Glutamatergic neuron (in vitro differentiated cells): ENCODE measurements around the gene MBTPS1. TPM values are rescaled to one million over a fixed set of nuclear protein-coding genes. Genes with fewer than 3 reads are reported as not detected.
A peak's percentile ranks its signal among the peaks of the same experiment; 100 is the strongest.

Experiments used
- DNase-seq: peaks from one replicate; pipeline ENCODE4 v3.0.0; 2022
- H3K27ac Mint-ChIP-seq: one replicate; pipeline ENCODE4 v1.8.0; 2020; ENCODE audit warnings: mild to moderate bottlenecking, mixed read lengths, inconsistent platforms; ENCODE audit not compliant: unreplicated experiment
- H3K27me3 Mint-ChIP-seq: one replicate; pipeline ENCODE4 v1.8.0; 2020; ENCODE audit warnings: mild to moderate bottlenecking, moderate library complexity, mixed read lengths, inconsistent platforms; ENCODE audit not compliant: unreplicated experiment
- H3K36me3 Mint-ChIP-seq: one replicate; pipeline ENCODE4 v1.8.0; 2020; ENCODE audit warnings: mild to moderate bottlenecking, mixed read lengths, inconsistent platforms; ENCODE audit not compliant: unreplicated experiment
- H3K4me1 Mint-ChIP-seq: one replicate; pipeline ENCODE4 v1.8.0; 2020; ENCODE audit warnings: mild to moderate bottlenecking, low read depth, mixed read lengths, inconsistent platforms; ENCODE audit not compliant: unreplicated experiment
- H3K4me3 Mint-ChIP-seq: one replicate; pipeline ENCODE4 v1.8.0; 2020; ENCODE audit warnings: mild to moderate bottlenecking, mixed read lengths, inconsistent platforms; ENCODE audit not compliant: unreplicated experiment
- H3K9me3 Mint-ChIP-seq: one replicate; pipeline ENCODE4 v1.8.0; 2020; ENCODE audit warnings: mild to moderate bottlenecking, moderate library complexity, mixed read lengths, inconsistent platforms; ENCODE audit not compliant: unreplicated experiment
- total RNA-seq: library from RNA; stranded (reverse); fragmentation: NEBNext Ultra II Directional; extraction: Animal tissue kit (Norgen Biotek cat#: 25700); gene quantifications from one replicate; pipeline ENCODE4 v1.2.1, GENCODE V29; 2021; ENCODE audit not compliant: unreplicated experiment
- TF ChIP-seq, protein P1 (sequence below): fragments of 200-600 bp; sonication (generic); IDR thresholded peaks from one replicate; pipeline ENCODE4 v1.5.0; 2021; ENCODE audit not compliant: partially characterized antibody, unreplicated experiment

MBTPS1 gene
- total RNA-seq, 1 donor from 2014 or later = 105 TPM

DNA sequence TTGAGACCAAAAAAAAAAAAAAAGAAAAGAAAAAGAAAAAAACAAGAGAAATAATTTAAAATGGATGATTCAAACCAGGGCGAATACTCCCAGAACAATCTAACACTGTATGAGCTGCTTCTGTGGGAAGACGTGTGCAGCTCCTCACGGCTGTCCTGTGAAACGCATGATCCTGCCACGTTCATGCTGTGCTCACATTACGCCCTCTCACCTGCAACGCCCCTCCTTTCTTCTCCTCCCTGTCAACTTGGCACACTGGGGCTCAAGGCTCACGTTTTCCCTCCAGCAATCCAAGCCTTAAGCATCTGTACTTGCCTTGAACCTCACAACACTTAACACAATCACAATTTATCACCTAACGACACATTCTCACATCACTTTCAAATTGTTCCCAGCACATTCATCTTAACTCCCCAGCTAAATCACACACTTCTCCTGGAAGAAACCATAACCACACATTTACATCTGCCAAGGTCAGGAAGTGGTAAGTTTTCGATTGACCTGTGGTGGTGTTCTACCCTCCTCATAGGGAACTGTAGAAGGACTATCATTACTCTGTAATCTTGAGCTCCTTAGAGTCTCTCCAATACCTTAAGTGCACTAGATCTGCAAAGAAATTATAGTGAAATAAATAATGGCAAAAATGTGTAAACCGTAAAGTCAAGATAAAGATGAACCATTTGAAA, 29.1 kb downstream of the MBTPS1 start:
- Mint-ChIP-seq H3K4me3 (peak overlapping the region; percentile 69), H3K27ac (peak overlapping the region; percentile 92), H3K4me1 (peaks cover 56% of the 10 kb centered on the region), H3K9me3 (peaks cover 28% of the 10 kb centered on the region), H3K27me3 (peaks cover 21% of the 10 kb centered on the region), H3K36me3 (no peaks in the 10 kb centered on the region)
- TF ChIP-seq, protein P1, sequence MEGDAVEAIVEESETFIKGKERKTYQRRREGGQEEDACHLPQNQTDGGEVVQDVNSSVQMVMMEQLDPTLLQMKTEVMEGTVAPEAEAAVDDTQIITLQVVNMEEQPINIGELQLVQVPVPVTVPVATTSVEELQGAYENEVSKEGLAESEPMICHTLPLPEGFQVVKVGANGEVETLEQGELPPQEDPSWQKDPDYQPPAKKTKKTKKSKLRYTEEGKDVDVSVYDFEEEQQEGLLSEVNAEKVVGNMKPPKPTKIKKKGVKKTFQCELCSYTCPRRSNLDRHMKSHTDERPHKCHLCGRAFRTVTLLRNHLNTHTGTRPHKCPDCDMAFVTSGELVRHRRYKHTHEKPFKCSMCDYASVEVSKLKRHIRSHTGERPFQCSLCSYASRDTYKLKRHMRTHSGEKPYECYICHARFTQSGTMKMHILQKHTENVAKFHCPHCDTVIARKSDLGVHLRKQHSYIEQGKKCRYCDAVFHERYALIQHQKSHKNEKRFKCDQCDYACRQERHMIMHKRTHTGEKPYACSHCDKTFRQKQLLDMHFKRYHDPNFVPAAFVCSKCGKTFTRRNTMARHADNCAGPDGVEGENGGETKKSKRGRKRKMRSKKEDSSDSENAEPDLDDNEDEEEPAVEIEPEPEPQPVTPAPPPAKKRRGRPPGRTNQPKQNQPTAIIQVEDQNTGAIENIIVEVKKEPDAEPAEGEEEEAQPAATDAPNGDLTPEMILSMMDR = no peak
- no peak for DNase-seq

DNA sequence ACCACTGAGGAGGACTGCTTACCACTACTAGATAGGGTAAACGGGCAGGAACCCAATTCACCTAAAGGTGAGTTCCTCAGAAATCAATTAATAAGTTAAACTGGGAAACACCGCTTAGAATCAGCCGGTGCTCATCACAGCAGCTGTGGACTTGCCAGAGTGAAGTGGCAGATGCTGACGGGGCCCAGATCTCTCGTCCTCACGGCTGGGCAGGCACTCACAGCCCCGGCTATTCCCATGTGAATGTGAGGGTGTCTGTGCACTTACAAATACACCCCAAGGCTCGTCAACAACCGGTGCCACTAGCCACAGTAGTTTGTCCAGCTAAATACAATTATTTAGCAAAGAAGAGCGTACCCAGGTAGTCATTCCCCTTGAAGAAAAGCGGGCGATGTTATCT, 29.7 kb downstream of the MBTPS1 start:
- H3K4me1 Mint-ChIP-seq = peaks cover 53% of the 10 kb centered on the region
- H3K9me3 Mint-ChIP-seq = peaks cover 28% of the 10 kb centered on the region
- H3K27me3 Mint-ChIP-seq = peaks cover 21% of the 10 kb centered on the region
- H3K27ac Mint-ChIP-seq = peak overlapping the region; percentile 92
- DNase-seq = peak; percentile 57
- TF ChIP-seq, protein P1 = no peak
- H3K4me3 Mint-ChIP-seq = peak overlapping the region; percentile 69
- no peaks in the 10 kb centered on the region for H3K36me3 Mint-ChIP-seq

DNA sequence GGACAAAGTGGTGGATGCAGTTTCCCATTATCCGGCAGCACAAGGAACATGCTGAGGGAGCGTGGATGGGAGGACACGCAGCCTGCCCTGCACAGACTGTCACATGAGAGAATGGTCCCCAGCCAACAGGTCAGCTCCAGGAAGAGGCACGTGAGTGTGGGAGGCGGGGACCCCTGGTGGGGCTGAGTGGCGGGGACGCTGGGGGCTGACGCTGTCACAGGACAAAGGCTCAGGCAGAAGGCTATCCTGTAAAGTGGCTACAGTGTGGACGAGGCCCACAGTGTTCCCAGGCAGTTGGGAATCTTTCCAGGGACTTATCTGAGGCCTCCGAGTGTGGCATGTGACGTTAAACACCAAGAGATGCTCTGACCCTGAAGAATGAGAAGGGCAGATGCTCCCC, 30.4 kb downstream of the MBTPS1 start:
- Mint-ChIP-seq H3K27me3 (peaks cover 18% of the 10 kb centered on the region), H3K36me3 (no peaks in the 10 kb centered on the region), H3K4me3 (peak overlapping the region; percentile 54), H3K27ac (peak overlapping the region; percentile 92), H3K4me1 (peaks cover 49% of the 10 kb centered on the region), H3K9me3 (peaks cover 24% of the 10 kb centered on the region)
- DNase-seq = peak; percentile 49
- TF ChIP-seq, protein P1 = no peak

DNA sequence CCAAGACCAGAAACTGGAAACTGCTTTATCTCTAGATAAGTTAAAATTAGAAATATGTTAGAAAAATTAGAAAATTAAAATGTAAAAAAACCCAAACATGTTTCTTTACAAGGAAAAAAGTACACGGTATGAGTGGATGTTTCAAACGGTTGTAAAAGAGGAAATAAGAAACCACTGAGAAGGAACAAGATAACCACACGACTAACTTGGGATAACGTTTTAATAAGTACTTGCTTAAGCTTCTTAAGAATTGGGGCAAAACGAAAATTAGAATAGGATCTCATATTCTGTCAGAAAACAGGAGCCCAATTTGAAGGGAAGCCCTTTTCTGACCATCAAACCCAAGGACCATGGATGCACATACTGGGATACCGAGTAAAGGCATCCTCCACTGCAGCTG, 31.0 kb downstream of the MBTPS1 start:
- peaks cover 5% of the 10 kb centered on the region for H3K36me3 Mint-ChIP-seq
- TF ChIP-seq, protein P1 = no peak
- H3K27me3 Mint-ChIP-seq = peaks cover 15% of the 10 kb centered on the region

DNA sequence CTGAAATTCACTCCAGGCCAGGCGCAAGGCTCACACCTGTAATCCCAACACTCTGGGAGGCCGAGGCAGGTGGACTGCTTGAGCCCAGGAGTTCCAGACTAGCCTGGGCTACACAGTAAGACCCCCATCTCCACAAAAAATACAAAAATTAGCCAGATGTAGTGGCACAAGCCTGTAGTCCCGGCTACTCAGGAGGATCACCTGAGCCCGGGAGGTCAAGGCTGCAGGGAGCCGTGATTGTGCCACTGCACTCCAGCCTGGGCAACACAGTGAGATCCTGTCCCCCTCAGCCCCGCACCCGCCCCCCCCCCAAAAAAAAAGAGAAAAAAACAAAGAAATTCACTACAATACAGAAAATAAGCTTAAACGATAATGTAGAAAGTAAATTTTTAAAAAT, 31.5 kb downstream of the MBTPS1 start:
- Mint-ChIP-seq H3K4me1 (peaks cover 41% of the 10 kb centered on the region), H3K36me3 (peaks cover 7% of the 10 kb centered on the region), H3K9me3 (peaks cover 23% of the 10 kb centered on the region), H3K4me3 (no peak overlapping the region), H3K27me3 (peaks cover 15% of the 10 kb centered on the region), H3K27ac (no peak overlapping the region)
- no peak for DNase-seq
- TF ChIP-seq, protein P1 = no peak

More for the DNA sequence above, 31.0 kb downstream of the MBTPS1 start:
- H3K4me1 Mint-ChIP-seq = peaks cover 46% of the 10 kb centered on the region
- no peak for DNase-seq
- H3K9me3 Mint-ChIP-seq = peaks cover 24% of the 10 kb centered on the region
- H3K27ac Mint-ChIP-seq = peak overlapping the region; percentile 92
- peak overlapping the region; percentile 54 for H3K4me3 Mint-ChIP-seq
